ENCODE data around the gene USP32.
"Not testable (repeated sequence)": the region's sequence is repeated elsewhere in the genome, so short reads cannot be mapped to it uniquely, and the experiment has no call there.

The USP32 gene

GRCh38 chr17:60371818-60372510 lies 20.0 kb downstream of the USP32 start:
- no peak for DNase-seq

DNA sequence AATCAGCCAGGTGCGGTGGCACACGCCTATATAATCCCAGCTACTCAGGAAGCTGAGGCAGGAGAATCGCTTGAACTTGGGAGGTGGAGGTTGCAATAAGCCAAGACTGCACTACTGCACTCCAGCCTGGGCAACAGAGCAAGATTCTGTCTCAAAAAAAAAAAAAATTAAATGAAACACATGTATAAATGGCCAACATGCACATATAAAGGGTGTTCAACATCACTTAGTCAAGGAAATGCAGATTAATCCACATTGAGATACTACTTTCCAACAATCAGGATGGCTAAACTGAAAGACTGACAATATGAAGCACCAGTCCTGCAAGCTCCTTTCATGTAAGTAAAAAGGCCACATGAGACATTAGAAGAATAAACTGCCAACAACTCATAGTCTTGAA lies 20.5 kb downstream of the USP32 start:
- no peak for DNase-seq

DNA sequence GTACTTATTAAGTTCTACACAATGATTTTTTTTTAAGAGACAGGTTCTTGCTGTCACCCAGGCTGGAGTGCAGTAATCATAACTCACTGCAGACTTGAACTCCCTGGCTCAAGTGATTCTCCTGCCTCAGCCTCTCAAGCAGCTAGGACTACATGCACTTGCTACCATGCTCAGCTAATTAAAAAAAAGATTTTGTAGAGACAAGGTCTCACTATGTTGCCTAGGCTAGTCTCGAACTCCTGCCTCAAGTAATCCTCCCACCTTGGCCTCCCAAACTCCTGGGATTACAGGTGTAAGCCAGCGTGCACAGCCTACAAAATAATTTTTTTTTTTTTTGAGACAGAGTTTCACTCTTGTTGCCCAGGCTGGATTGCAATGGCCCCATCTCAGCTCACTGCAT lies 22.2 kb downstream of the USP32 start:
- no peak for DNase-seq

- no peak for DNase-seq
Observed at GRCh38 chr17:60363700-60364405, 28.1 kb downstream of the USP32 start.

DNA sequence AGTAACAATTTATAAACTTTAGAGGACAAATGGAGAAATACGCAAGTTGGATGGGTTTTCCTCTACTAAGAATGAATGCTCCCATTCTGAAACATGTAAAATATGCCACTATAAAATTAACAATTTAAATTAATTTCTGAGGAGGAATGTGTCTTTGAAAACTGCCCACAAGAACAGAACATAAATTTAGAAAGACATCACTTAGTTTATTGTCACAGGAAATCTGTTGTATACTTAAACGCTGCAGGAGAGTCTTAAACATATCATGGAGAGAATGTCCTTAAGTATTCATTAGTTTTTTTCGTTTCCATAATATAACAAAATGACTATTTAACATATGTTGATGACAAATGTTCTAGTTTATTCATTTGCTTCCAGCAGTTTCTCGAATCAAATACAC lies 29.6 kb downstream of the USP32 start:
- no peak for DNase-seq

- no peak for DNase-seq
Observed at GRCh38 chr17:60361889-60362288, 30.0 kb downstream of the USP32 start.

DNA sequence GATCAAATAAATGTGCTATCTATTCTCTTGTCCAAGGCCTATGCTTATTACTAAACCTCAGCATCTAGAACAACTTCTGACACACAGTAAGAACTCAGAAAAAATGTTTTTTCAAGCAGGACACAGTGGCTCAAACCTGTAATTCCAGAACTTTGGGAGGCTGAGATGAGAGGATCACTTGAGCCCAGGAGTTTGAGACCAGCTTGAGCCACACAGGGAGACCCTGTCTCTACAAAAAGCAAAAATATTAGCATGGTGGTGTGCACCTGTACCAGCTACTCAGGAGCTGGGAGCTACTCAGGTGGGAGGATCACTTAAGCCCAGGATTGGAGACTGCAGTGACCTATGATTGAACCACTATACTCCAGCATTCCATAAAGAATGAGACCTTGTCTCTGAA lies 32.5 kb downstream of the USP32 start:
- no peak for DNase-seq

DNA sequence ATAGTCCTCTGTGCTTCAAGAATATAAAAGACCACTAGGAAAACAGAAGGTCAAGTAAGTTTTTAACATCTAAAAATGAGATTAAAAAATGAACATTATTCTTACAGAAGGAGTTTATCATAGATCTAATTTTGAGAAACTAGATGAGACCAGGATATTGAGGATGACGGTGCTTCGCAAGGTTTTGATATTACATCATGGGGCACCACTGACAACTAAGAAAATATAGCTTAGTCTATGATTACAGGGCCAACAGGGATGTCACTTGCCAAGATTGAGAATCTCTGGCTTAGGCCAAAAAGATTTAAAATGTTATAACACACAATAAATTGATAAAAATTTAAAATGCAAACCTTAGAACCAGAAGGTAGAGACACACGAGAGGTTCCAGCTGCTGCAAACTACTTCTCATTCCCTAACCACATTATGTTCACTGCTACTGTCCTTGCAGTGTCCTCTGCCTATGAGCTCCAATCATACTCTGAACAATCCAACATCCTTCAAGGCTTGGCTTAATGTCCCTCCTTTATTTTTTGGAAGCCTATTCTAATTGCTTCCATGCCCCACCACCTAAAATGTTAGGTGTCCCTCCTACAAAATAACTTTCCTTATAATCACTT lies 33.2 kb downstream of the USP32 start:
- DNase-seq: no peak

- no peak for DNase-seq
Observed at GRCh38 chr17:60356940-60357339, 35.0 kb downstream of the USP32 start.

DNA sequence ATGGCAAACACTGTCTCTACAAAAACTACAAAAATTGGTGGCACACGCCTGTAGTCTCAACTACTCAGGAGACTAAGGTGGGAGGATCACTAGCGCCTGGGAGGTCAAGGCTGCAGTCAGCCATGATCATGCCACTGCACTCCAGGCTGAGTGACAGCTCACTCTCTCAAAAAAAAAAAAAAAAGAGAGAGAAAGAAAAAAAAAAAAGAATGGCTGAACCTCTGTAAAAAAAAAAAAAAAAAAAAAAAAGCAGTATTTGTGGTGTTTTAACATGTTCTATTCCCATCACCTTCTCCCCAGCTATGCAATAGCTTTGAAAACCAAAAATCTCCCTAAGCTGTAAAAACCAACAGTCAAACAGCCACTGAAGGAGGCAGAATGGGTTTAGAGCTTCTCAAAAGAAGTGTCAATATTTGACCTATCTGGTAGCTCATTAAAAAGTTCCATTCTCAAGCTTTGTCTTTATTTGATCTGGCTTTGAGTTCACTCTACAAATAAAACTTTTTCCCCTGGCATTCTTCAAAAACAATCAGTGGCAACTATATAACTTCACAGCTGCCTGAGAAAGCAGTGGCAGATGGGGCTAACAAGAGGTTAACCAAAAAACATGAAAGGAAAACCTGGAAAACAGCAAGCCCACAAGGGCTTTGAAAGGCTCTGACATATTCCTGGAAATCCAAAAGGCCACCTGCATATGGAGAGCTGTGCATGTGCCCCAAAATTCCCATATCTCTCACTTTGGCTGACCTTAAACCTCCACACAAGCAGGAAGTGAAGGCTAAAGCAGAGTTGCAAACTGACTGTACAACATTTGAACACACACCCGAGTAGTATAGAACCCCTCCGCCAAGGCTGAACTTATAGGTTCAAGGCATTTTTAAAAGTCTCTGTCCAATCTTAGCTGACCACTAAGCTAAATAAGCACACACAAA lies 36.0 kb downstream of the USP32 start:
- DNase-seq: no peak

GRCh38 chr17:60354223-60354622 lies 37.7 kb downstream of the USP32 start:
- no peak for DNase-seq

GRCh38 chr17:60353773-60354172 lies 38.2 kb downstream of the USP32 start:
- DNase-seq: no peak

GRCh38 chr17:60352569-60352968 lies 39.4 kb downstream of the USP32 start:
- DNase-seq: no peak

DNA sequence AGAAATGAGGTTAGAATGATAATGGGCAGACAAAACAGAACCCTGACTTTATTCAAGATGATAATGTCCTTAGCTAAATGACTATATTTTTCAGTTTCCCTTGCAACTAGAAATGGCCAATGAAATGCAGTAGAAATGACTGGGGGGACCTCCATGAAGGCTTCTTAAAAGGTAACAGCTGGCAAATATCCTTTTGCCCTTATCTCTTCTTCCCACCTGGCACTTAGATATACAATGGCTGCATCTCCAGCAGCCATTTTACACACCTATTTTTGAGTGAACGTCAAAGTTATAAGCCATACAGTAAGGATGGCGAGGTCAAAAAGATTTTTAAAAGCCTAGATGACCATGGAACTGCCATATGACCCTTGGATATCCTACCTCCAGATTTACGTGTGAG lies 39.9 kb downstream of the USP32 start:
- DNase-seq: no peak

DNA sequence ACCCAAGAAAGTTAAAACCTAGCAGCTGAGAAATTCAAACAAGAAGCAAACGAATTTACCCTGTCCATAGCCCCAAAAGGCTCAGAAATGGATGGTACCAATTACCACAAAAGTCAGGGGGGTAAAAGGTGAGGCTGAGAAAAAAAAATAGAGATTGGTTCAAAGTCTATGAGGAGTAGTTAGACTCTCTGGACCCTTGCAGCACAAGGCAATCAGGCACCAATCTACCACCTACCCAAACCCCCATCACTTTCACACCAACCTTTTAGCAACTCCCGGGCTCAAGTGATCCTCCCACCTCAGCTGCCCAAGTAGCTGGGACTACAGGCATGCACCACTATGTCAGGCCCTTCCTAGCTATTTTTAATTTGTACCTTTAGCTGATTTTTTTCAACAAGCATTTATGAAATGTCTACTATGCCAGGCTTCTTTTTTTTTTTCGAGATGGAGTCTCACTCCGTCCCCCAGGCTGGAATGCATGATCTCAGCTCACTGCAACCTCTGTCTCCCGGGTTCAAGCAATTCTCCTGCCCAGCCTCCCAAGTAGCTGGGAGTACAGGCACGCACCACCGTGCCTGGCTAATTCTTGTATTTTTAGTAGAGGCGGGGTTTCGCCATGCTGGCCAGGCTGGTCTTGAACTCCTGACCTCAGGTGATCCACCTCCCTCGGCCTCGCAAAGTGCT lies 40.8 kb downstream of the USP32 start:
- no peak for DNase-seq

DNA sequence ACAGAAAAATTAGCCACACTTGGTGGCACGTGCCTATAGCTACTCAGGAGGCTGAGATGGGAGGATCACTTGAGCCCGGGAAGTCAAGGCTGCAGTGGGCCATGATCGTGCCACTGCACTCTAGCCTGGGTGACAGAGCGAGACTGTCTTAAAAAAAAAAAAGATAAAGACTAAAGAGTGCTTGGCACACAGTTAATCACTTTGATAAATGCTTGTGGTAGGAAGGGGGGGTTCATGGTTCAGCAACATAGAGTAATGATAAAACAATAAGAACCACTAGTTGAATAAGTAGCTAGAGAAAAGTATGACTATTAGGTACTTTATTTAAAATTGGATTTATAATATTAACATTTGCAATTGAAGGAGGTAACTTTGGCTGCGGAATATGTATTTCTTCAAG lies 43.3 kb downstream of the USP32 start:
- no peak for DNase-seq

- DNase-seq: no peak
Observed at GRCh38 chr17:60345233-60345632, 46.7 kb downstream of the USP32 start.

- not testable (repeated sequence) for DNase-seq
Observed at GRCh38 chr17:60342492-60342891, 49.4 kb downstream of the USP32 start.

GRCh38 chr17:60335289-60335688 lies 56.6 kb downstream of the USP32 start:
- no peak for DNase-seq

- no peak for DNase-seq
Observed at GRCh38 chr17:60333628-60334031, 58.3 kb downstream of the USP32 start.

- DNase-seq: not testable (repeated sequence)
Observed at GRCh38 chr17:60333072-60333471, 58.9 kb downstream of the USP32 start.

DNA sequence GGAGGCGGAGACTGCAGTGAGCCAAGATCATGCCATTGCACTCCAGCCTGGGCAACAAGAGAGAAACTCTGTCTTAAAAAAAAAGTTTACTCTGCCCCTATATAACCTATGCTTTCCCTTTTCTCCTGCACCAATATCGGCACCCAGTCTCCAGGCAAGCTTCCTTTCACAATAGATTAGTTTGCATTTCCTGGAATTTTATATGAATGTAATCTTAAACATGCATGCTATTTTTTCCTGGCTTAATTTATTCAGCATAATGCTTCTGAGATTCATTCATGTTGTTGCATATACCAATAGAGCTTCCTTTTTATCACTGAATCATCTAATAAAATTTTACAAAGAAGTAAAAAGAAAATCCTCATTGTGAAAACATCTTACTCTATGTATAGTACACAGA lies 59.4 kb downstream of the USP32 start:
- no peak for DNase-seq

DNA sequence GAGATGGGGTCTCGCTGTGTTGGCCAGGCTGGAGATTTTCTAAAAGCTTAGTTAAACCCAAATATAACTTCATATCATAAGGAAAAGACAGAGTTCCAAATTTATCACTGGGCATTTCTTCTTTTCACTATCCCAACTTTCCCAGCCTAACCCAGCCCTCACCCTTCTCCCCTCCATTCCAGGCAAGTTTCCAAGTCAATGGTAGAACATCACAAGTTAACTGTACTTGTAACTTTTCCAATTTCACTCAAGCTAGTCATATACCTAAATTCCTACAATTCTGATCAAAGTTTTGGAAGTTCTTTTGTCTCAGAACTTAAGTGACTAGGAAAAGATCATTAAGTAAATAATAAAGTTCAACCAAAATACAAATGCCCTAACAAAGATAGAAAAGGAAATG lies 61.2 kb downstream of the USP32 start:
- DNase-seq: no peak
